Measurements from ENCODE around the gene POU2AF3.
"Not testable (repeated sequence)": the region's sequence is repeated elsewhere in the genome, so short reads cannot be mapped to it uniquely, and the experiment has no call there.

The POU2AF3 gene

GRCh38 chr11:111298413-111299100 is at the start of gene POU2AF3:
POU2AF3 (plus strand) TSS chr11:111298546; CDS start chr11:111298582, 36 bp downstream.
- no peaks in the 10 kb centered on the region for H3K9me3 ChIP-seq (ENCODE audit: control insufficient read depth in 1 of 2, low read length in 2 of 2)
- H3K9ac ChIP-seq (ENCODE audit: low read depth in 1 of 2, low read length in 2 of 2) = peak within 1 kb of the TSS; percentile 62 to 79
- H3K27ac ChIP-seq (ENCODE audit: low read depth, low read length) = peak within 1 kb of the TSS; percentile 76
- peak within 1 kb of the TSS; percentile 66 to 77 for H3K4me3 ChIP-seq (ENCODE audit: low read depth in 1 of 2, low read length in 2 of 2)
- no peaks in the 10 kb centered on the region for H3K27me3 ChIP-seq (ENCODE audit: control insufficient read depth in 1 of 2, insufficient read depth in 2 of 2, low read length in 2 of 2)
- H3K4me1 ChIP-seq (ENCODE audit: control insufficient read depth in 1 of 2, insufficient read depth in 2 of 2, low read length in 2 of 2) = peaks cover 32 to 38% of the 10 kb centered on the region in 2 donors
- no peaks in the 10 kb centered on the region for H3K36me3 ChIP-seq (ENCODE audit: control insufficient read depth in 1 of 2, insufficient read depth in 2 of 2, low read length in 2 of 2)

DNA sequence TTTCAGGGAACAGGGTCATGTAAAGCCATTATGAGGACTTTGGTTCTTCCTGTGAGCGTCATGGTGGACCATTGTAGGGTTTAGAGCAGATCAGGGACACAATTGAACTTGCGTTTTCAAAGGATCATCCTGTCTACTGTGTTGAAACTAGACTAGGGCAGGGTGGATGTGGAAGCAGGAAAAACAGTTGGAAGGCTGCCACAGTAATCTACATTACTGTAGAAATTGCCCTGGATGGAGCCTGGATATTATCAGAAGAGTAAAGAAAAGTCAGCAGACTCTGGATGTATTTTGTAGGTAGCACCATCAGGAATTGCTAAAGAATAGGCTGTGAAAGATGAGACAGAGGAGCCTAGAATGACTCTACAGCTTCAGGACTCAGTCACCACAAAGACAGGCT is 47.4 kb upstream of the POU2AF3 start:
- H3K27me3 ChIP-seq (ENCODE audit: control insufficient read depth in 1 of 2, insufficient read depth in 2 of 2, low read length in 2 of 2) = no peaks in the 10 kb centered on the region
- H3K27ac ChIP-seq (ENCODE audit: low read depth, low read length) = no peak overlapping the region
- no peaks in the 10 kb centered on the region for H3K4me1 ChIP-seq (ENCODE audit: control insufficient read depth in 1 of 2, insufficient read depth in 2 of 2, low read length in 2 of 2)
- no peak overlapping the region for H3K4me3 ChIP-seq (ENCODE audit: low read depth in 1 of 2, low read length in 2 of 2)
- H3K36me3 ChIP-seq (ENCODE audit: control insufficient read depth in 1 of 2, insufficient read depth in 2 of 2, low read length in 2 of 2) = no peaks in the 10 kb centered on the region
- H3K9me3 ChIP-seq (ENCODE audit: control insufficient read depth in 1 of 2, low read length in 2 of 2) = no peaks in the 10 kb centered on the region
- no peak overlapping the region for H3K9ac ChIP-seq (ENCODE audit: low read depth in 1 of 2, low read length in 2 of 2)

- H3K9ac ChIP-seq (ENCODE audit: low read depth in 1 of 2, low read length in 2 of 2) = no peak overlapping the region
- H3K36me3 ChIP-seq (ENCODE audit: control insufficient read depth in 1 of 2, insufficient read depth in 2 of 2, low read length in 2 of 2) = no peaks in the 10 kb centered on the region
- H3K27me3 ChIP-seq (ENCODE audit: control insufficient read depth in 1 of 2, insufficient read depth in 2 of 2, low read length in 2 of 2) = no peaks in the 10 kb centered on the region
These were observed 45.2 kb upstream of the POU2AF3 start for GRCh38 chr11:111253131-111253530.

GRCh38 chr11:111253630-111254029 is 44.7 kb upstream of the POU2AF3 start:
- Histone ChIP-seq H3K9me3 (ENCODE audit: control insufficient read depth in 1 of 2, low read length in 2 of 2) (no peaks in the 10 kb centered on the region), H3K27me3 (ENCODE audit: control insufficient read depth in 1 of 2, insufficient read depth in 2 of 2, low read length in 2 of 2) (no peaks in the 10 kb centered on the region), H3K9ac (ENCODE audit: low read depth in 1 of 2, low read length in 2 of 2) (no peak overlapping the region), H3K27ac (ENCODE audit: low read depth, low read length) (no peak overlapping the region), H3K4me3 (ENCODE audit: low read depth in 1 of 2, low read length in 2 of 2) (no peak overlapping the region), H3K36me3 (ENCODE audit: control insufficient read depth in 1 of 2, insufficient read depth in 2 of 2, low read length in 2 of 2) (no peaks in the 10 kb centered on the region), H3K4me1 (ENCODE audit: control insufficient read depth in 1 of 2, insufficient read depth in 2 of 2, low read length in 2 of 2) (no peaks in the 10 kb centered on the region)

More at GRCh38 chr11:111253131-111253530, 45.2 kb upstream of the POU2AF3 start:
- Histone ChIP-seq H3K4me1 (ENCODE audit: control insufficient read depth in 1 of 2, insufficient read depth in 2 of 2, low read length in 2 of 2) (no peaks in the 10 kb centered on the region), H3K4me3 (ENCODE audit: low read depth in 1 of 2, low read length in 2 of 2) (no peak overlapping the region), H3K9me3 (ENCODE audit: control insufficient read depth in 1 of 2, low read length in 2 of 2) (no peaks in the 10 kb centered on the region), H3K27ac (ENCODE audit: low read depth, low read length) (no peak overlapping the region)

DNA sequence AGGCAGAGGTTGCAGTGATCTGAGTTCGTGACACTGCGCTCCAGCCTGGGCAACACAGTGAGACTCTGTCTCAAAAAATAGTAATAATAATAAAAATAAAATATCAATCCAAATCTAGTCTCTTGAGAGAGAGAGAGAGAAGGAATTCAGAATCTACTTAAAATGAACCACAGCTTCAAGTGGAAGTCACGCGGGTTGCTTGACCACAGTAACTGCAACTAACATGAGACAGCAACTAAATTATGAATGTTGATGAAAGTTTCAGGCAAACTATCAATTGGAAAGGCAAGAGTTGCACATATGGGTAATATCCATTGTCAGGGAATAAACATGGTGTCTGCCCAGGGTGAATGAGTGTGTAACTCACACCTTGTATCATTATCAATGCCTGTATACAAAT is 40.3 kb upstream of the POU2AF3 start:
- no peak overlapping the region for H3K4me3 ChIP-seq (ENCODE audit: low read depth in 1 of 2, low read length in 2 of 2)
- H3K36me3 ChIP-seq (ENCODE audit: control insufficient read depth in 1 of 2, insufficient read depth in 2 of 2, low read length in 2 of 2) = no peaks in the 10 kb centered on the region
- peaks cover 0 to 4% of the 10 kb centered on the region in 2 donors for H3K27me3 ChIP-seq (ENCODE audit: control insufficient read depth in 1 of 2, insufficient read depth in 2 of 2, low read length in 2 of 2)
- no peaks in the 10 kb centered on the region for H3K9me3 ChIP-seq (ENCODE audit: control insufficient read depth in 1 of 2, low read length in 2 of 2)
- H3K4me1 ChIP-seq (ENCODE audit: control insufficient read depth in 1 of 2, insufficient read depth in 2 of 2, low read length in 2 of 2) = no peaks in the 10 kb centered on the region
- H3K27ac ChIP-seq (ENCODE audit: low read depth, low read length) = no peak overlapping the region
- no peak overlapping the region for H3K9ac ChIP-seq (ENCODE audit: low read depth in 1 of 2, low read length in 2 of 2)

DNA sequence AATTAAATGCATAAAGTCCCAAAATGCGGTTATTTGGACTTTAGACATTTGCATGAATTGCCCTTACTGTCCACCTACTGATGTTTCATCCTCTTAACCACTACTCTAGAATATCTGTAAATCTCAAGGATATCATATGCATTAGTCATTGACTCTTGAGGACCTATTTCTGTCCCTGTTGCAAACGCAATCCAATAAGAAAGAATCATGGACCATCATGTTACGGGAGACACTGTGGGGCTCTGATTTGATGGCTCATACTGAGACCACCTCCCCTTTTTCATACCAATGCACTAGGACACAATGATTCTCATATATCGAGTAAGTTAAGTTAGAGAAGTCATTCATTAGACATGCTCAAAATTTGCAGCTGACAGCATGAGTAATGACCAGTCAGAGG is 38.5 kb upstream of the POU2AF3 start:
- no peaks in the 10 kb centered on the region for H3K36me3 ChIP-seq (ENCODE audit: control insufficient read depth in 1 of 2, insufficient read depth in 2 of 2, low read length in 2 of 2)
- no peak overlapping the region for H3K9ac ChIP-seq (ENCODE audit: low read depth in 1 of 2, low read length in 2 of 2)
- peaks cover 0 to 4% of the 10 kb centered on the region in 2 donors for H3K27me3 ChIP-seq (ENCODE audit: control insufficient read depth in 1 of 2, insufficient read depth in 2 of 2, low read length in 2 of 2)
- H3K27ac ChIP-seq (ENCODE audit: low read depth, low read length) = no peak overlapping the region
- H3K4me1 ChIP-seq (ENCODE audit: control insufficient read depth in 1 of 2, insufficient read depth in 2 of 2, low read length in 2 of 2) = no peaks in the 10 kb centered on the region
- no peaks in the 10 kb centered on the region for H3K9me3 ChIP-seq (ENCODE audit: control insufficient read depth in 1 of 2, low read length in 2 of 2)
- no peak overlapping the region for H3K4me3 ChIP-seq (ENCODE audit: low read depth in 1 of 2, low read length in 2 of 2)

DNA sequence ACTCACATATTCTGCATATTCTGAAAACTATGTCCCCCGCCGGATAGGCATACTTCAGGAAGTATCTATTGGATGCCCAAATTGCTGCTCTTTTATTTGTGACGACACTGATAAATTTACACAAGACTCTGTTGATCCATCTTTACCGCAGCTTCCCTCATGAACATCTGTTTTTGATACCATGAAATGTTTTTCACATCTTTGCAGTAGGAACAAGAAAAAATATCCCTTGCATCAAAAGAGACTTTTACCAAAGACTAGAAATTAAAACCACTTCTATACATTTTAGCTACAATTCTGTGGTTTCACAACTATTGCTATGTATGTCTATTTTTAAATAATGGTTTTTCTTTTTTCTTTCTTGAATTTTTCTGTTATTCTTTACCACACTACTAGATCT is 37.5 kb upstream of the POU2AF3 start:
- Histone ChIP-seq H3K9ac (ENCODE audit: low read depth in 1 of 2, low read length in 2 of 2) (no peak overlapping the region), H3K36me3 (ENCODE audit: control insufficient read depth in 1 of 2, insufficient read depth in 2 of 2, low read length in 2 of 2) (no peaks in the 10 kb centered on the region), H3K4me1 (ENCODE audit: control insufficient read depth in 1 of 2, insufficient read depth in 2 of 2, low read length in 2 of 2) (no peaks in the 10 kb centered on the region), H3K27me3 (ENCODE audit: control insufficient read depth in 1 of 2, insufficient read depth in 2 of 2, low read length in 2 of 2) (peaks cover 0 to 4% of the 10 kb centered on the region in 2 donors), H3K4me3 (ENCODE audit: low read depth in 1 of 2, low read length in 2 of 2) (no peak overlapping the region), H3K27ac (ENCODE audit: low read depth, low read length) (no peak overlapping the region), H3K9me3 (ENCODE audit: control insufficient read depth in 1 of 2, low read length in 2 of 2) (no peaks in the 10 kb centered on the region)

DNA sequence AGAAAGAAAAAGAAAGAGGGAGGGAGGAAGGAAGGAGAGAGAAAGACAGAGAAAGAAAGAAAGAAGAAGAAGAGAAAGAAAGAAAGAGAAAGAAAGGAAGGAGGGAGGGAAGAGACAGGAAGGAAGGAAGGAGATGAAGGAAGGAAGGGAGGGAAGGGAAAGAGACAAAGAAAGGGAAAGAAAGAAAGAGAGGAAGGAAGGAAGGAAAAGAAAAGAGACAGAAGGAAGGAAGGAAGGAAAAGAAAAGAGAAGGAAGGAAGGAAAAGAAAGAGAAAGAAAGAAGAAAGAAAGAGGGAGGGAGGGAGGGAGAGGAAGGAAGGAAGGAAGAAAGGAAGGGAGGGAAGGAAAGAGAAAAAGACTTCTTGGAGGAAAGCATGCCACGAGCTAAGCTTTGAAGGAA is 33.7 kb upstream of the POU2AF3 start:
- Histone ChIP-seq H3K27ac (ENCODE audit: low read depth, low read length) (no peak overlapping the region), H3K9ac (ENCODE audit: low read depth in 1 of 2, low read length in 2 of 2) (no peak overlapping the region), H3K4me3 (ENCODE audit: low read depth in 1 of 2, low read length in 2 of 2) (no peak overlapping the region), H3K4me1 (ENCODE audit: control insufficient read depth in 1 of 2, insufficient read depth in 2 of 2, low read length in 2 of 2) (no peaks in the 10 kb centered on the region), H3K27me3 (ENCODE audit: control insufficient read depth in 1 of 2, insufficient read depth in 2 of 2, low read length in 2 of 2) (peaks cover 0 to 4% of the 10 kb centered on the region in 2 donors), H3K9me3 (ENCODE audit: control insufficient read depth in 1 of 2, low read length in 2 of 2) (no peaks in the 10 kb centered on the region), H3K36me3 (ENCODE audit: control insufficient read depth in 1 of 2, insufficient read depth in 2 of 2, low read length in 2 of 2) (no peaks in the 10 kb centered on the region)

- H3K27me3 ChIP-seq (ENCODE audit: control insufficient read depth in 1 of 2, insufficient read depth in 2 of 2, low read length in 2 of 2) = peaks cover 0 to 4% of the 10 kb centered on the region in 2 donors
- H3K36me3 ChIP-seq (ENCODE audit: control insufficient read depth in 1 of 2, insufficient read depth in 2 of 2, low read length in 2 of 2) = no peaks in the 10 kb centered on the region
- H3K27ac ChIP-seq (ENCODE audit: low read depth, low read length) = no peak overlapping the region
- no peak overlapping the region for H3K9ac ChIP-seq (ENCODE audit: low read depth in 1 of 2, low read length in 2 of 2)
- H3K4me3 ChIP-seq (ENCODE audit: low read depth in 1 of 2, low read length in 2 of 2) = no peak overlapping the region
- no peaks in the 10 kb centered on the region for H3K4me1 ChIP-seq (ENCODE audit: control insufficient read depth in 1 of 2, insufficient read depth in 2 of 2, low read length in 2 of 2)
- no peaks in the 10 kb centered on the region for H3K9me3 ChIP-seq (ENCODE audit: control insufficient read depth in 1 of 2, low read length in 2 of 2)
These were observed 32.9 kb upstream of the POU2AF3 start for GRCh38 chr11:111265421-111265820.

DNA sequence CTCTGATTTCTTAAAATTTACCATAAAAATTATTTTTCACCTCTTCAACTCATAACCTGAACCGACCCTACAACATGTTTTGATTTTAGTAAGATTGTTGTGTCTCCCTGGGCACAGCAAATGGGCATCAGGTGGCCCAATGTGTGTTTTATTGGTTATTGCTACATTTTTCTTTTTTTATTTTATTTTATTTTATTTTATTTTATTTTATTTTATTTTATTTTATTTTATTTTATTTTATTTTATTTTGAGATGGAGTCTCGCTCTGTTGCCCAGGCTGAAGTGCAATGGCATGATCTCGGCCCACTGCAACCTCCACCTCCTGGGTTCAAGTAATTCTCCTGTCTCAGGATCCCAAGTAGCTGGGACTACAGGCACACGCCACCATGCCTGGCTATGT is 30.0 kb upstream of the POU2AF3 start:
- not testable (repeated sequence) for H3K27ac ChIP-seq (ENCODE audit: low read depth, low read length); H3K9me3 ChIP-seq (ENCODE audit: control insufficient read depth in 1 of 2, low read length in 2 of 2); H3K4me3 ChIP-seq (ENCODE audit: low read depth in 1 of 2, low read length in 2 of 2); H3K36me3 ChIP-seq (ENCODE audit: control insufficient read depth in 1 of 2, insufficient read depth in 2 of 2, low read length in 2 of 2); H3K27me3 ChIP-seq (ENCODE audit: control insufficient read depth in 1 of 2, insufficient read depth in 2 of 2, low read length in 2 of 2); H3K4me1 ChIP-seq (ENCODE audit: control insufficient read depth in 1 of 2, insufficient read depth in 2 of 2, low read length in 2 of 2); H3K9ac ChIP-seq (ENCODE audit: low read depth in 1 of 2, low read length in 2 of 2)

All from duodenal mucosa (tissue), 2 donors.